Small intestine (tissue), 7 donors: Measurements from ENCODE around the gene ATXN2L. TPM values are rescaled to one million over a fixed set of nuclear protein-coding genes. Genes with fewer than 3 reads are reported as not detected.

ENCODE experiments used
- DNase-seq, 2 donors: peaks; one replicate each; pipeline versions ENCODE4 v3.0.0 to v3.0.0-alpha.2; 2013
- FAIRE-seq: peaks from 2 replicates; lab custom pipeline; 2012; peaks lifted over from hg19 to GRCh38; lab: Jason Lieb, UNC
- H3K27ac ChIP-seq, 3 donors: one replicate each; pipeline ENCODE4 v1.5.1; 2013; ENCODE audit warnings: low read length in 2 of 3, mild to moderate bottlenecking in 2 of 3, control low read depth in 1 of 3, inconsistent platforms in 1 of 3, low read depth in 1 of 3, moderate library complexity in 1 of 3
- H3K27me3 ChIP-seq, 3 donors: one replicate each; pipeline ENCODE4 v1.6.1; 2013; ENCODE audit warnings: low read length in 3 of 3, inconsistent platforms in 1 of 3; ENCODE audit not compliant: control insufficient read depth in 3 of 3, insufficient read depth in 3 of 3
- H3K36me3 ChIP-seq, 3 donors: one replicate each; pipeline ENCODE4 v1.6.1; 2013; ENCODE audit warnings: low read length in 3 of 3, inconsistent platforms in 1 of 3, low read depth in 1 of 3, mild to moderate bottlenecking in 1 of 3, moderate library complexity in 1 of 3; ENCODE audit not compliant: control insufficient read depth in 3 of 3, insufficient read depth in 2 of 3
- H3K4me1 ChIP-seq, 3 donors: one replicate each; pipeline ENCODE4 v1.6.1; 2013; ENCODE audit warnings: low read length in 2 of 3, inconsistent platforms in 1 of 3, low read depth in 1 of 3, mild to moderate bottlenecking in 1 of 3, moderate library complexity in 1 of 3; ENCODE audit not compliant: control insufficient read depth in 3 of 3, insufficient read depth in 2 of 3
- H3K4me3 ChIP-seq, 3 donors: one replicate each; pipeline ENCODE4 v1.5.1; 2013; ENCODE audit warnings: low read length in 3 of 3, control low read depth in 1 of 3, inconsistent platforms in 1 of 3, low read depth in 1 of 3, mild to moderate bottlenecking in 1 of 3, moderate library complexity in 1 of 3
- H3K9me3 ChIP-seq, 2 donors: one replicate each; pipeline ENCODE4 v1.6.1; 2013; ENCODE audit warnings: low read depth in 1 of 2, low read length in 1 of 2; ENCODE audit not compliant: control insufficient read depth in 2 of 2, insufficient read depth in 1 of 2
- whole genome bisulfite sequencing, 3 donors: extraction: QIAGEN DNeasy Blood & Tissue Kit; methylation state at CpG; one replicate each; pipeline ENCODE4 v1.1.7; 2013; 5-methylcytosine and 5-hydroxymethylcytosine counted together
- polyA plus RNA-seq, 4 donors: library from polyadenylated mRNA; stranded (reverse) in 3 of 4; unstranded in 1 of 4; fragments of 200-250 nt in 3 of 4; fragments of 120-200 nt in 1 of 4; gene quantifications; one replicate each; pipeline versions ENCODE4 v1.2.1 to v1.2.3, GENCODE V29; 2013
- donor health status: healthy with polysubstance abuse.
- donor health status: control.
- donor health status: control.
- donor health status: Bipolar disorder and iron deficiency.
- donor health status: healthy.

Gene ATXN2L
- polyA plus RNA-seq, 4 donors: 51.9 to 114 (median 65.1) TPM

GRCh38 chr16:28834873-28835863 is 12.4 kb downstream of the ATXN2L start:
- 91 to 95% (median 95%) methylated on average over 21 to 25 of the region's 25 CpGs for WGBS, 3 donors
- no peak for FAIRE-seq
- peaks cover 42 to 81% (median 46%) of the 10 kb centered on the region in 3 donors for H3K36me3 ChIP-seq
- no peak for DNase-seq
- no peaks in the 10 kb centered on the region for H3K4me1 ChIP-seq
- no peaks in the 10 kb centered on the region for H3K27me3 ChIP-seq
- H3K4me3 ChIP-seq: no peak overlapping the region
- H3K27ac ChIP-seq: no peak overlapping the region
- no peaks in the 10 kb centered on the region for H3K9me3 ChIP-seq

- Histone ChIP-seq H3K4me3 (no peak overlapping the region), H3K9me3 (no peaks in the 10 kb centered on the region), H3K27me3 (no peaks in the 10 kb centered on the region), H3K36me3 (peaks cover 39 to 73% (median 39%) of the 10 kb centered on the region in 3 donors), H3K27ac (no peak overlapping the region), H3K4me1 (no peaks in the 10 kb centered on the region)
- 90 to 92% (median 91%) methylated on average over 23 to 25 of the region's 25 CpGs for WGBS, 3 donors
- no peak for FAIRE-seq
- no peak for DNase-seq
These were observed 13.3 kb downstream of the ATXN2L start for GRCh38 chr16:28835864-28836760.

GRCh38 chr16:28836761-28837064 is 13.9 kb downstream of the ATXN2L start:
- FAIRE-seq: no peak
- Histone ChIP-seq H3K4me1 (no peaks in the 10 kb centered on the region), H3K27ac (no peak overlapping the region), H3K4me3 (no peak overlapping the region), H3K27me3 (no peaks in the 10 kb centered on the region), H3K36me3 (peaks cover 34 to 67% (median 39%) of the 10 kb centered on the region in 3 donors), H3K9me3 (no peaks in the 10 kb centered on the region)
- 86 to 89% (median 89%) methylated on average over 8 of the region's 8 CpGs for WGBS, 3 donors
- DNase-seq: no peak

DNA sequence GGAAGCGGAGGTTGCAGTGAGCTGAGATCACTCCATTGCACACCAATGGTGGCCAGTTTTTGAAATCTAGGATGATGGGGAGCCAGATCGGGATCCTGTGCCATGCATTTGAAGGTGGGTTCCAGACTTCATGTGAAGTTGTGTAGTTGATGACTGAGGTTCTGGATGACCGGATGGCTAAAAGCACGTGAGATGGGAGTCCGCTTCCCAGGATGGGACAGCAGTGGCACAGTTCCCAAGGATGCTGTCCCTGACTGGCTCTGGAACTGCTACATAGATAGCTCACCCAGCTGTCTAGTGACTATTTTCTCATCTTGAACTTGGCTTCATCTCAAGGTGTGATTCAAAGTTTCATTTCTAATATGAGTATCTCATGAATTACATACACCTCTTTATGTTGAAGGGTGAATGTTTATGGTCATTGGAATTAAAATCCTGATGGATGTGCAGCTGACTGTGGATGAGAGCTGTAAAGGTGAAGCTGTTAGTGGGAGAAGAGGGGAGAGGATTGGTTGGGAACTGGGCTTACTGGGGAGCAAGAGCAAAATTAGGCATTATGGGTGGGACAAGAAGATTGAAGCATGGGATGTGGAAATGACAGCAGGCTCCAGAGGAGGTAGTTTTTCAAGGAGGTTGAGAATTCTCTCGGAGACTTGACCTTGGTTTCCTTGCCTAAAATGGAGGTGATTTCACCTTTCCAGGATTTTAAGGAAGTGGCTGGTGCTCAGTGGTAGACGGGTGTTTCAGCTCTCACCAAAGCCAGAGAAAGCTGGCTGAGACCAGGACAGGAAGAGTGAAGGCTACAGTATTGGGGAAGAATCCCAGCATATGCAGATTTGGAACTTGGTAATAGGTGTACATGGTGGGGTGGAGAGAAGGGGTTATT is 15.1 kb downstream of the ATXN2L start:
- 92 to 94% (median 93%) methylated on average over 7 of the region's 7 CpGs for WGBS, 3 donors
- H3K9me3 ChIP-seq: no peaks in the 10 kb centered on the region
- H3K4me3 ChIP-seq: no peak overlapping the region
- no peaks in the 10 kb centered on the region for H3K27me3 ChIP-seq
- H3K27ac ChIP-seq: no peak overlapping the region
- peaks cover 29 to 70% (median 45%) of the 10 kb centered on the region in 3 donors for H3K36me3 ChIP-seq
- FAIRE-seq (no peak), DNase-seq (no peak)
- H3K4me1 ChIP-seq: no peaks in the 10 kb centered on the region

- Histone ChIP-seq H3K4me1 (no peaks in the 10 kb centered on the region), H3K9me3 (no peaks in the 10 kb centered on the region), H3K27ac (no peak overlapping the region), H3K36me3 (peaks cover 25 to 70% (median 43%) of the 10 kb centered on the region in 3 donors), H3K4me3 (no peak overlapping the region), H3K27me3 (no peaks in the 10 kb centered on the region)
- FAIRE-seq: no peak
- no peak for DNase-seq
- WGBS, 3 donors: 87 to 100% (median 98%) methylated on average over 1 of the region's 1 CpG
These were observed 15.7 kb downstream of the ATXN2L start for GRCh38 chr16:28838558-28838918.

GRCh38 chr16:28839004-28839639 is 16.3 kb downstream of the ATXN2L start:
- no peaks in the 10 kb centered on the region for H3K4me1 ChIP-seq
- FAIRE-seq: no peak
- H3K27ac ChIP-seq: no peak overlapping the region
- no peaks in the 10 kb centered on the region for H3K27me3 ChIP-seq
- WGBS, 3 donors: 94 to 97% (median 95%) methylated on average over 14 of the region's 14 CpGs
- no peaks in the 10 kb centered on the region for H3K9me3 ChIP-seq
- peaks cover 30 to 71% (median 40%) of the 10 kb centered on the region in 3 donors for H3K36me3 ChIP-seq
- no peak overlapping the region for H3K4me3 ChIP-seq
- no peak for DNase-seq

- FAIRE-seq: no peak
- peaks cover 0 to 3% (median 0%) of the 10 kb centered on the region in 3 donors for H3K4me1 ChIP-seq
- peaks cover 26 to 71% (median 33%) of the 10 kb centered on the region in 3 donors for H3K36me3 ChIP-seq
- WGBS, 3 donors: 27 to 53% (median 35%) methylated on average over 1 of the region's 1 CpG
- no peak overlapping the region for H3K4me3 ChIP-seq
- H3K9me3 ChIP-seq: no peaks in the 10 kb centered on the region
- no peaks in the 10 kb centered on the region for H3K27me3 ChIP-seq
- DNase-seq: no peak
- no peak overlapping the region for H3K27ac ChIP-seq
These were observed 17.1 kb downstream of the ATXN2L start for GRCh38 chr16:28839899-28840298.
